Ascending aorta (tissue), 2 donors: Measurements from ENCODE around the gene SNX33. TPM values are rescaled to one million over a fixed set of nuclear protein-coding genes. Genes with fewer than 3 reads are reported as not detected.

Source experiments
- DNase-seq, 2 donors: peaks; one replicate each; pipeline ENCODE4 v3.0.0-alpha.2; 2019; ENCODE audit warnings: low spot score in 2 of 2
- H3K27ac ChIP-seq, 2 donors: fragments of 200-600 bp; sonication (generic); one replicate each; pipeline ENCODE4 v1.5.1; 2016 to 2017; ENCODE audit warnings: mild to moderate bottlenecking in 1 of 2
- H3K27me3 ChIP-seq: fragments of 200-600 bp; sonication (generic); one replicate; pipeline ENCODE4 v1.5.1; 2017
- H3K36me3 ChIP-seq, 2 donors: fragments of 200-600 bp; sonication (generic); one replicate each; pipeline ENCODE4 v1.5.1; 2016
- H3K4me1 ChIP-seq, 2 donors: fragments of 200-600 bp; sonication (generic); one replicate each; pipeline ENCODE4 v1.5.1; 2016 to 2017; ENCODE audit warnings: mild to moderate bottlenecking in 1 of 2
- H3K4me3 ChIP-seq, 2 donors: fragments of 200-600 bp; sonication (generic); one replicate each; pipeline ENCODE4 v1.5.1; 2016 to 2017; ENCODE audit warnings: mild to moderate bottlenecking in 1 of 2
- H3K9me3 ChIP-seq, 2 donors: fragments of 200-600 bp; sonication (generic); one replicate each; pipeline ENCODE4 v1.5.1; 2016
- CTCF ChIP-seq, 3 experiments: fragments of 200-600 bp in 2 of 3; fragments of 450-650 bp in 1 of 3; sonication (generic) in 2 of 3; IDR thresholded peaks; one replicate each; pipeline ENCODE4 v1.5.1; 2016 to 2019; ENCODE audit warnings: antibody characterized with exemption in 3 of 3, mild to moderate bottlenecking in 1 of 3, moderate library complexity in 1 of 3
- intact Hi-C: fragments of 100-400 bp; cut with DNase I; formaldehyde crosslinking; loops from one replicate; pipeline ENCODE4 v1.15.1; 2023
- total RNA-seq: library from RNA; depleted of rRNA; stranded (reverse); fragments of >200 nt; gene quantifications from one replicate; pipeline ENCODE4 v1.1.0, GENCODE V29; 2016

SNX33 gene
- total RNA-seq, 1 donor from 2014 or later: 53.5 TPM

GRCh38 chr15:75616766-75617165, 30.9 kb upstream of the SNX33 start:
- H3K36me3 ChIP-seq: peaks cover 49 to 73% of the 10 kb centered on the region in 2 donors
- H3K27ac ChIP-seq: no peak overlapping the region
- no peak for TF ChIP-seq CTCF (IDR thresholded peaks at IDR 0.05)
- no peaks in the 10 kb centered on the region for H3K27me3 ChIP-seq
- H3K9me3 ChIP-seq: no peaks in the 10 kb centered on the region
- peaks cover 8 to 10% of the 10 kb centered on the region in 2 donors for H3K4me1 ChIP-seq
- H3K4me3 ChIP-seq: no peak overlapping the region
- intact Hi-C loops: no loop called here
- no peak for DNase-seq

GRCh38 chr15:75620058-75620820, 27.5 kb upstream of the SNX33 start:
- Histone ChIP-seq H3K36me3 (peaks cover 24 to 39% of the 10 kb centered on the region in 2 donors), H3K27ac (peak overlapping the region; percentile 76 to 78), H3K9me3 (no peaks in the 10 kb centered on the region), H3K4me3 (peak overlapping the region; percentile 13 to 58), H3K4me1 (peaks cover 8 to 10% of the 10 kb centered on the region in 2 donors), H3K27me3 (no peaks in the 10 kb centered on the region)
- DNase-seq: no peak
- intact Hi-C loops: loop anchor here (5.0 kb wide), 2 partner anchors 43 to 113 kb away; partner anchors contain the start of gene PTPN9
- TF ChIP-seq CTCF (IDR thresholded peaks at IDR 0.05): no peak

GRCh38 chr15:75620841-75621391, 26.8 kb upstream of the SNX33 start:
- H3K9me3 ChIP-seq: no peaks in the 10 kb centered on the region
- peaks cover 8 to 10% of the 10 kb centered on the region in 2 donors for H3K4me1 ChIP-seq
- TF ChIP-seq CTCF (IDR thresholded peaks at IDR 0.05): peak; percentile 48 to 53 (median 52)
- intact Hi-C loops: loop anchor here (5.0 kb wide), 2 partner anchors 44 to 114 kb away; partner anchors contain the start of gene PTPN9
- DNase-seq: peak; percentile 65 to 94
- peak overlapping the region; percentile 76 to 78 for H3K27ac ChIP-seq
- H3K27me3 ChIP-seq: no peaks in the 10 kb centered on the region
- peaks cover 22 to 34% of the 10 kb centered on the region in 2 donors for H3K36me3 ChIP-seq
- peak overlapping the region; percentile 13 to 58 for H3K4me3 ChIP-seq

GRCh38 chr15:75622505-75622904, 25.2 kb upstream of the SNX33 start:
- Histone ChIP-seq H3K27ac (peak overlapping the region in 1 of 2 donors; percentile 69), H3K36me3 (peaks cover 7 to 18% of the 10 kb centered on the region in 2 donors), H3K4me1 (peaks cover 8 to 16% of the 10 kb centered on the region in 2 donors), H3K27me3 (no peaks in the 10 kb centered on the region), H3K4me3 (no peak overlapping the region), H3K9me3 (no peaks in the 10 kb centered on the region)
- no peak for DNase-seq
- intact Hi-C loops: loop anchor here (5.0 kb wide), 2 partner anchors 45 to 115 kb away; partner anchors contain the start of gene PTPN9
- TF ChIP-seq CTCF (IDR thresholded peaks at IDR 0.05): no peak

GRCh38 chr15:75625542-75626347, 22.0 kb upstream of the SNX33 start, which contains the start of gene SNUPN:
Gene SNUPN (minus strand): TSS chr15:75625725. CDS start chr15:75621051, 4,674 bp downstream.
- H3K9me3 ChIP-seq: no peaks in the 10 kb centered on the region
- no peaks in the 10 kb centered on the region for H3K27me3 ChIP-seq
- peak within 1 kb of the TSS; percentile 90 to 96 for H3K4me3 ChIP-seq
- DNase-seq: peak; percentile 77 to 96
- intact Hi-C loops: loop anchor here (1.0 to 5.0 kb wide), 4 partner anchors 13 to 258 kb away; partner anchors contain the start of genes MAN2C1, SIN3A and SNX33
- TF ChIP-seq CTCF (IDR thresholded peaks at IDR 0.05): no peak
- no peaks in the 10 kb centered on the region for H3K36me3 ChIP-seq
- peaks cover 0 to 10% of the 10 kb centered on the region in 2 donors for H3K4me1 ChIP-seq
- H3K27ac ChIP-seq: peak within 1 kb of the TSS; percentile 93 to 97
